ENCODE data around the gene PSAT1.

- no peak for TF ChIP-seq MAX (IDR thresholded peaks at IDR 0.05)
- no peak for TF ChIP-seq RAD21 (IDR thresholded peaks at IDR 0.05; ENCODE audit: low read depth)
- TF ChIP-seq EP300 (IDR thresholded peaks at IDR 0.05; ENCODE audit: borderline replicate concordance), result no peak
- TF ChIP-seq, protein P1, sequence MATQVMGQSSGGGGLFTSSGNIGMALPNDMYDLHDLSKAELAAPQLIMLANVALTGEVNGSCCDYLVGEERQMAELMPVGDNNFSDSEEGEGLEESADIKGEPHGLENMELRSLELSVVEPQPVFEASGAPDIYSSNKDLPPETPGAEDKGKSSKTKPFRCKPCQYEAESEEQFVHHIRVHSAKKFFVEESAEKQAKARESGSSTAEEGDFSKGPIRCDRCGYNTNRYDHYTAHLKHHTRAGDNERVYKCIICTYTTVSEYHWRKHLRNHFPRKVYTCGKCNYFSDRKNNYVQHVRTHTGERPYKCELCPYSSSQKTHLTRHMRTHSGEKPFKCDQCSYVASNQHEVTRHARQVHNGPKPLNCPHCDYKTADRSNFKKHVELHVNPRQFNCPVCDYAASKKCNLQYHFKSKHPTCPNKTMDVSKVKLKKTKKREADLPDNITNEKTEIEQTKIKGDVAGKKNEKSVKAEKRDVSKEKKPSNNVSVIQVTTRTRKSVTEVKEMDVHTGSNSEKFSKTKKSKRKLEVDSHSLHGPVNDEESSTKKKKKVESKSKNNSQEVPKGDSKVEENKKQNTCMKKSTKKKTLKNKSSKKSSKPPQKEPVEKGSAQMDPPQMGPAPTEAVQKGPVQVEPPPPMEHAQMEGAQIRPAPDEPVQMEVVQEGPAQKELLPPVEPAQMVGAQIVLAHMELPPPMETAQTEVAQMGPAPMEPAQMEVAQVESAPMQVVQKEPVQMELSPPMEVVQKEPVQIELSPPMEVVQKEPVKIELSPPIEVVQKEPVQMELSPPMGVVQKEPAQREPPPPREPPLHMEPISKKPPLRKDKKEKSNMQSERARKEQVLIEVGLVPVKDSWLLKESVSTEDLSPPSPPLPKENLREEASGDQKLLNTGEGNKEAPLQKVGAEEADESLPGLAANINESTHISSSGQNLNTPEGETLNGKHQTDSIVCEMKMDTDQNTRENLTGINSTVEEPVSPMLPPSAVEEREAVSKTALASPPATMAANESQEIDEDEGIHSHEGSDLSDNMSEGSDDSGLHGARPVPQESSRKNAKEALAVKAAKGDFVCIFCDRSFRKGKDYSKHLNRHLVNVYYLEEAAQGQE (IDR thresholded peaks at IDR 0.05; ENCODE audit: low read depth), result no peak
- TF ChIP-seq TAF1 (IDR thresholded peaks at IDR 0.05; ENCODE audit: low read depth), result no peak
- no peak for TF ChIP-seq FOXM1 (IDR thresholded peaks at IDR 0.05; ENCODE audit: borderline replicate concordance, low read depth)
- no peak for TF ChIP-seq CEBPB (IDR thresholded peaks at IDR 0.05)
- no peak for TF ChIP-seq TEAD4 (IDR thresholded peaks at IDR 0.05)
- no peak for TF ChIP-seq ZBTB7A (IDR thresholded peaks at IDR 0.05; ENCODE audit: low read depth)
- TF ChIP-seq CREB1 (IDR thresholded peaks at IDR 0.05; ENCODE audit: low read depth), result no peak
- TF ChIP-seq YY1 (IDR thresholded peaks at IDR 0.05; ENCODE audit: low read depth), result no peak
These were observed 23.2 kb upstream of the PSAT1 start for GRCh38 chr9:78273761-78274160.

All from Ishikawa (cell line).